ENCODE data around the gene DSN1. TPM values are rescaled to one million over a fixed set of nuclear protein-coding genes. Genes with fewer than 3 reads are reported as not detected.

The DSN1 gene
- 10 to 100 TPM; 10.6 to 14.9 (median 13.0) TPM for total RNA-seq

- intact Hi-C loops (cut with DNase I): no loop called here
- Histone ChIP-seq H3K4me1 (peaks cover 9 to 25% of the 10 kb centered on the region in 2 donors), H3K36me3 (no peaks in the 10 kb centered on the region), H3K4me3 (replicated peaks in 1 of 3) (peak within 1 kb of the TSS; percentile 63 to 84 (median 74)), H3K9me3 (no peaks in the 10 kb centered on the region), H3K27me3 (no peaks in the 10 kb centered on the region), H3K27ac (peak within 1 kb of the TSS; percentile 87 to 99 (median 98))
- 0% methylated on average over 25 to 41 of the region's 61 CpGs for WGBS, 2 donors
- peak; percentile 12 to 86 for TF ChIP-seq POLR2A (IDR thresholded peaks at IDR 0.05)
- TF ChIP-seq CTCF (IDR thresholded peaks at IDR 0.05): peak in 2 of 6 experiments; percentile 22 to 54
- DNase-seq: peak; percentile 97
Observed at GRCh38 chr20:36773597-36774390, at the start of gene DSN1. TSS of gene DSN1 (minus strand) at chr20:36773763. CDS start at chr20:36771458, 2,305 bp downstream.

GRCh38 chr20:36823121-36823520 lies 49.6 kb upstream of the DSN1 start:
- Histone ChIP-seq H3K4me1 (peaks cover 54 to 71% of the 10 kb centered on the region in 2 donors), H3K27ac (peak overlapping the region; percentile 85 to 93 (median 86))
- 9 to 25% methylated on average over 5 of the region's 5 CpGs for WGBS, 2 donors

GRCh38 chr20:36821964-36822437 lies 48.4 kb upstream of the DSN1 start:
- H3K27ac ChIP-seq: peak overlapping the region in 2 of 3 donors; percentile 85 to 93
- WGBS, 2 donors: 74 to 88% methylated on average over 3 of the region's 7 CpGs
- intact Hi-C loops (cut with DNase I): no loop called here

More at GRCh38 chr20:36823121-36823520, 49.6 kb upstream of the DSN1 start:
- H3K4me3 ChIP-seq (replicated peaks in 1 of 3): no peak overlapping the region
- intact Hi-C loops (cut with DNase I): no loop called here
- peaks cover 7 to 9% of the 10 kb centered on the region in 2 donors for H3K36me3 ChIP-seq
- peak; percentile 57 to 69 for DNase-seq
- no peaks in the 10 kb centered on the region for H3K27me3 ChIP-seq
- H3K9me3 ChIP-seq: no peaks in the 10 kb centered on the region
- TF ChIP-seq CTCF (IDR thresholded peaks at IDR 0.05) (no peak), POLR2A (IDR thresholded peaks at IDR 0.05) (no peak)

GRCh38 chr20:36820928-36821327 lies 47.4 kb upstream of the DSN1 start:
- Histone ChIP-seq H3K27me3 (no peaks in the 10 kb centered on the region), H3K4me3 (replicated peaks in 1 of 3) (no peak overlapping the region), H3K27ac (peak overlapping the region in 2 of 3 donors; percentile 60 to 83), H3K4me1 (peaks cover 59 to 75% of the 10 kb centered on the region in 2 donors), H3K9me3 (no peaks in the 10 kb centered on the region), H3K36me3 (peaks cover 7 to 10% of the 10 kb centered on the region in 2 donors)
- intact Hi-C loops (cut with DNase I): no loop called here
- DNase-seq: no peak
- 91 to 92% methylated on average over 5 of the region's 5 CpGs for WGBS, 2 donors
- TF ChIP-seq CTCF (IDR thresholded peaks at IDR 0.05): no peak
- no peak for TF ChIP-seq POLR2A (IDR thresholded peaks at IDR 0.05)

More at GRCh38 chr20:36821964-36822437, 48.4 kb upstream of the DSN1 start:
- Histone ChIP-seq H3K4me3 (replicated peaks in 1 of 3) (no peak overlapping the region), H3K36me3 (peaks cover 7 to 10% of the 10 kb centered on the region in 2 donors), H3K4me1 (peaks cover 54 to 71% of the 10 kb centered on the region in 2 donors), H3K9me3 (no peaks in the 10 kb centered on the region), H3K27me3 (no peaks in the 10 kb centered on the region)
- TF ChIP-seq CTCF (IDR thresholded peaks at IDR 0.05) (no peak), POLR2A (IDR thresholded peaks at IDR 0.05) (no peak)
- peak in 1 of 2 donors; percentile 33 for DNase-seq

GRCh38 chr20:36820073-36820472 lies 46.5 kb upstream of the DSN1 start:
- Histone ChIP-seq H3K4me1 (peaks cover 62 to 75% of the 10 kb centered on the region in 2 donors), H3K27ac (peak overlapping the region; percentile 23 to 83 (median 60)), H3K36me3 (peaks cover 10 to 11% of the 10 kb centered on the region in 2 donors), H3K4me3 (replicated peaks in 1 of 3) (no peak overlapping the region), H3K27me3 (no peaks in the 10 kb centered on the region), H3K9me3 (no peaks in the 10 kb centered on the region)
- no peak for DNase-seq
- TF ChIP-seq CTCF (IDR thresholded peaks at IDR 0.05) (no peak), POLR2A (IDR thresholded peaks at IDR 0.05) (no peak)
- 40 to 45% methylated on average over 1 of the region's 1 CpG for WGBS, 2 donors
- intact Hi-C loops (cut with DNase I): no loop called here

All from thyroid gland (tissue), 4 donors.